Measurements from ENCODE around the gene IP6K2. TPM values are rescaled to one million over a fixed set of nuclear protein-coding genes. Genes with fewer than 3 reads are reported as not detected.
A peak's percentile ranks its signal among the peaks of the same experiment; 100 is the strongest.
"Not testable (repeated sequence)": the region's sequence is repeated elsewhere in the genome, so short reads cannot be mapped to it uniquely, and the experiment has no call there.

Gene IP6K2
- total RNA-seq, 1 donor from 2014 or later, result 23.5 TPM

- H3K9me3 ChIP-seq (replicated peaks); H3K27me3 ChIP-seq (ENCODE audit: low read depth); DNase-seq; intact Hi-C loops (cut with micrococcal nuclease); H3K27ac ChIP-seq (replicated peaks); H3K4me3 ChIP-seq; H3K36me3 ChIP-seq: not testable (repeated sequence)
- peaks cover 36% of the 10 kb centered on the region for H3K4me1 ChIP-seq
Observed at GRCh38 chr3:48733752-48734518, 16.9 kb upstream of the IP6K2 start.

GRCh38 chr3:48727511-48727910 is 10.5 kb upstream of the IP6K2 start:
- TF ChIP-seq CTCF (IDR thresholded peaks at IDR 0.05; ENCODE audit: borderline replicate concordance), result no peak
- Histone ChIP-seq H3K36me3 (no peaks in the 10 kb centered on the region), H3K27ac (replicated peaks) (no peak overlapping the region), H3K4me3 (no peak overlapping the region), H3K27me3 (ENCODE audit: low read depth) (no peaks in the 10 kb centered on the region), H3K9me3 (replicated peaks) (no peaks in the 10 kb centered on the region), H3K4me1 (no peaks in the 10 kb centered on the region)
- intact Hi-C loops (cut with micrococcal nuclease), result no loop called here
- no peak for DNase-seq

GRCh38 chr3:48725185-48725855 is 8.3 kb upstream of the IP6K2 start:
- H3K9me3 ChIP-seq (replicated peaks); H3K27ac ChIP-seq (replicated peaks); H3K27me3 ChIP-seq (ENCODE audit: low read depth); H3K36me3 ChIP-seq; H3K4me1 ChIP-seq; intact Hi-C loops (cut with micrococcal nuclease); H3K4me3 ChIP-seq; DNase-seq: not testable (repeated sequence)

- no peaks in the 10 kb centered on the region for H3K9me3 ChIP-seq (replicated peaks)
- no peaks in the 10 kb centered on the region for H3K27me3 ChIP-seq (ENCODE audit: low read depth)
Observed at GRCh38 chr3:48723725-48724124, 6.7 kb upstream of the IP6K2 start.

GRCh38 chr3:48723293-48723692 is 6.3 kb upstream of the IP6K2 start:
- intact Hi-C loops (cut with micrococcal nuclease); H3K4me1 ChIP-seq; DNase-seq: not testable (repeated sequence)

More at GRCh38 chr3:48723725-48724124, 6.7 kb upstream of the IP6K2 start:
- H3K27ac ChIP-seq (replicated peaks), result no peak overlapping the region
- H3K4me3 ChIP-seq, result no peak overlapping the region
- H3K36me3 ChIP-seq, result no peaks in the 10 kb centered on the region
- no peak for TF ChIP-seq CTCF (IDR thresholded peaks at IDR 0.05; ENCODE audit: borderline replicate concordance)
- intact Hi-C loops (cut with micrococcal nuclease), result no loop called here
- no peak for DNase-seq
- no peaks in the 10 kb centered on the region for H3K4me1 ChIP-seq

GRCh38 chr3:48716508-48716981 is 476 bp downstream of the IP6K2 start:
- TF ChIP-seq CTCF (IDR thresholded peaks at IDR 0.05; ENCODE audit: borderline replicate concordance), result no peak
- Histone ChIP-seq H3K27me3 (ENCODE audit: low read depth) (no peaks in the 10 kb centered on the region), H3K4me3 (peak overlapping the region; percentile 81), H3K27ac (replicated peaks) (peak overlapping the region; percentile 87), H3K36me3 (peaks cover 28% of the 10 kb centered on the region), H3K9me3 (replicated peaks) (no peaks in the 10 kb centered on the region), H3K4me1 (peaks cover 51% of the 10 kb centered on the region)
- intact Hi-C loops (cut with micrococcal nuclease), result no loop called here
- no peak for DNase-seq

More at GRCh38 chr3:48723293-48723692, 6.3 kb upstream of the IP6K2 start:
- not testable (repeated sequence) for H3K4me3 ChIP-seq; H3K9me3 ChIP-seq (replicated peaks); H3K36me3 ChIP-seq; H3K27me3 ChIP-seq (ENCODE audit: low read depth); H3K27ac ChIP-seq (replicated peaks)

All from left ventricle myocardium inferior (tissue), 1 donor.